HCT116 (cell line): Measurements from ENCODE around the gene KDM3B. TPM values are rescaled to one million over a fixed set of nuclear protein-coding genes. Genes with fewer than 3 reads are reported as not detected.

Experiments used
- ATAC-seq: fragments of 200-7000 bp; cut with Tn5 transposase; 2 replicates; pipeline ENCODE4 v1.9.1; 2020; ENCODE audit warnings: mild to moderate bottlenecking, moderate library complexity
- BruUV-seq: library from RNA; stranded (reverse); fragments of 400-500 nt; replicated peaks from 2 replicates; lab custom pipeline; 2021; lab: Mats Ljungman, UMichigan
- CTCF ChIA-PET: fragments of 300-600 bp; sonication (Branson Sonifier 250); formaldehyde crosslinking; loops from one replicate; lab custom pipeline; 2021; ENCODE audit warnings: antibody characterized with exemption; lab: Charles Lee
- POLR2A ChIA-PET: fragments of 300-600, 350-600 bp; sonication (Branson Sonifier 250); formaldehyde crosslinking; loops from one replicate; lab custom pipeline; 2021; ENCODE audit warnings: antibody characterized with exemption; lab: Charles Lee
- RAD21 ChIA-PET, 2 experiments: fragments of 300-600 bp; sonication (Branson Sonifier 250); formaldehyde crosslinking; loops; one replicate each; lab custom pipeline; 2023; ENCODE audit warnings: low total read pairs in 2 of 2; ENCODE audit not compliant: uncharacterized antibody in 2 of 2, unreplicated experiment in 2 of 2, low non-redundant PET in 1 of 2; lab: Charles Lee
- DNase-seq: peaks from one replicate; pipeline ENCODE4 v3.0.0-alpha.2; 2010; ENCODE audit warnings: low read depth, low spot score
- H2AFZ ChIP-seq: fragments of 200-600 bp; shearing (Covaris generic), sonication (generic); 2 replicates; pipeline ENCODE4 v1.6.1; 2017; ENCODE audit warnings: low read depth, mixed run types, mixed read lengths, antibody characterized with exemption, low read length; ENCODE audit not compliant: poor library complexity, severe bottlenecking
- H3K27ac ChIP-seq: 2 replicates; pipeline ENCODE4 v1.5.1; 2012; ENCODE audit warnings: low read depth, low read length
- H3K27me3 ChIP-seq: fragments of 200-600 bp; sonication (generic); 2 replicates; pipeline ENCODE4 v1.6.1; 2016; ENCODE audit warnings: mixed run types, low read length, mixed read lengths; ENCODE audit not compliant: insufficient read depth
- H3K36me3 ChIP-seq, 2 experiments: fragments of 200-500 bp in 1 of 2; fragments of 200-600 bp in 1 of 2; sonication (Bioruptor generic) in 1 of 2; sonication (generic) in 1 of 2; 2 replicates each; pipeline versions ENCODE4 v1.5.1 to v1.6.1; 2014 to 2016; ENCODE audit warnings: low read length in 2 of 2, inconsistent platforms in 1 of 2, mixed read lengths in 1 of 2, mixed run types in 1 of 2; ENCODE audit not compliant: insufficient read depth in 2 of 2, control insufficient read depth in 1 of 2
- H3K4me1 ChIP-seq, 2 experiments: fragments of 200-600 bp in 1 of 2; sonication (generic) in 1 of 2; 2 replicates each; pipeline versions ENCODE4 v1.5.1 to v1.6.1; 2012 to 2017; ENCODE audit warnings: low read length in 2 of 2, inconsistent platforms in 1 of 2, mild to moderate bottlenecking in 1 of 2, mixed read lengths in 1 of 2, mixed run types in 1 of 2, moderate library complexity in 1 of 2; ENCODE audit not compliant: insufficient read depth in 2 of 2, control insufficient read depth in 1 of 2
- H3K4me2 ChIP-seq: fragments of 200-600 bp; sonication (generic); 2 replicates; pipeline ENCODE4 v1.6.1; 2017; ENCODE audit warnings: mixed run types, low read length, mixed read lengths
- H3K4me3 ChIP-seq, 2 experiments: fragments of 200-600 bp in 1 of 2; sonication (generic) in 1 of 2; replicated peaks in 1 of 2; 2 replicates each; pipeline ENCODE4 v1.5.1; 2011 to 2016; ENCODE audit warnings: low read length in 2 of 2, control low read depth in 1 of 2, low read depth in 1 of 2, mild to moderate bottlenecking in 1 of 2, mixed read lengths in 1 of 2, mixed run types in 1 of 2
- H3K79me2 ChIP-seq: fragments of 200-600 bp; sonication (generic); 2 replicates; pipeline ENCODE4 v1.6.1; 2017; ENCODE audit warnings: mild to moderate bottlenecking, mixed run types, low read length, moderate library complexity, mixed read lengths; ENCODE audit not compliant: insufficient read depth
- H3K9ac ChIP-seq: fragments of 200-600 bp; sonication (generic); 2 replicates; pipeline ENCODE4 v1.6.1; 2016; ENCODE audit warnings: low read length, mixed read lengths
- H3K9me2 ChIP-seq: fragments of 200-600 bp; sonication (generic), shearing (Covaris generic); 2 replicates; pipeline ENCODE4 v1.6.1; 2017; ENCODE audit warnings: mixed run types, mild to moderate bottlenecking, moderate library complexity; ENCODE audit not compliant: insufficient read depth
- H3K9me3 ChIP-seq, 2 experiments: fragments of 200-500 bp in 1 of 2; fragments of 200-600 bp in 1 of 2; sonication (Bioruptor generic) in 1 of 2; sonication (generic) in 1 of 2; 2 replicates each; pipeline ENCODE4 v1.6.1; 2014 to 2017; ENCODE audit warnings: low read length in 2 of 2, mixed read lengths in 2 of 2, inconsistent platforms in 1 of 2, low read depth in 1 of 2, mild to moderate bottlenecking in 1 of 2, mixed run types in 1 of 2, moderate library complexity in 1 of 2; ENCODE audit not compliant: control insufficient read depth in 1 of 2, insufficient read depth in 1 of 2
- H4K20me1 ChIP-seq: fragments of 200-600 bp; sonication (generic), shearing (Covaris generic); 2 replicates; pipeline ENCODE4 v1.6.1; 2017; ENCODE audit warnings: mixed run types, mild to moderate bottlenecking, moderate library complexity; ENCODE audit not compliant: insufficient read depth
- CBX3 ChIP-seq: IDR thresholded peaks from 2 replicates; pipeline ENCODE4 v1.6.1; 2012; ENCODE audit warnings: low read depth
- CTCF ChIP-seq, 3 experiments: fragments of 200-600 bp in 1 of 3; sonication (generic) in 1 of 3; IDR thresholded peaks in 2 of 3; conservative IDR thresholded peaks in 1 of 3; 2 replicates each; pipeline ENCODE4 v1.5.1; 2012 to 2017; ENCODE audit warnings: low read depth in 2 of 3, low read length in 2 of 3, antibody characterized with exemption in 1 of 3, borderline replicate concordance in 1 of 3, control low read depth in 1 of 3, mild to moderate bottlenecking in 1 of 3, mixed read lengths in 1 of 3, mixed run types in 1 of 3, moderate library complexity in 1 of 3; ENCODE audit not compliant: insufficient read depth in 1 of 3
- EGR1 ChIP-seq: IDR thresholded peaks from 2 replicates; pipeline ENCODE4 v1.6.1; 2012; ENCODE audit warnings: low read depth
- EZH2phosphoT487 ChIP-seq: fragments of 200-600 bp; IDR thresholded peaks from 2 replicates; pipeline ENCODE4 v1.6.1; 2018; ENCODE audit warnings: antibody characterized with exemption, borderline replicate concordance
- JUND ChIP-seq: IDR thresholded peaks from 2 replicates; pipeline ENCODE4 v1.6.1; 2012
- POLR2A ChIP-seq: IDR thresholded peaks from 2 replicates; pipeline ENCODE4 v1.7.0; 2011; ENCODE audit warnings: borderline replicate concordance; ENCODE audit not compliant: insufficient read depth, insufficient read length; ENCODE audit errors: extremely low read depth
- POLR2AphosphoS5 ChIP-seq: IDR thresholded peaks from 2 replicates; pipeline ENCODE4 v1.6.1; 2011; ENCODE audit warnings: mild to moderate bottlenecking, low read depth, low read length, moderate library complexity
- SIN3A ChIP-seq: IDR thresholded peaks from 2 replicates; pipeline ENCODE4 v1.6.1; 2012; ENCODE audit warnings: low read depth
- YY1 ChIP-seq: IDR thresholded peaks from 2 replicates; pipeline ENCODE4 v1.6.1; 2011; ENCODE audit warnings: low read length, low read depth, moderate library complexity, mild to moderate bottlenecking; ENCODE audit not compliant: insufficient replicate concordance; ENCODE audit errors: extremely low read depth
- ZBTB33 ChIP-seq: IDR thresholded peaks from 2 replicates; pipeline ENCODE4 v1.6.1; 2011; ENCODE audit warnings: mild to moderate bottlenecking, low read length, moderate library complexity; ENCODE audit not compliant: insufficient replicate concordance; ENCODE audit errors: extremely low read depth
- ZNF274 ChIP-seq: fragments of 200-500 bp; sonication (Bioruptor generic); IDR thresholded peaks from 2 replicates; pipeline ENCODE4 v1.6.1; 2014; ENCODE audit warnings: mild to moderate bottlenecking, low read depth, low read length, inconsistent platforms
- intact Hi-C: fragments of 100-400 bp; cut with micrococcal nuclease; formaldehyde crosslinking; loops from 2 replicates; pipeline ENCODE4 v1.10.0; 2022
- total RNA-seq: library from RNA; stranded (reverse); gene quantifications from one replicate; pipeline ENCODE4 v1.2.1, GENCODE V29; 2021; ENCODE audit not compliant: unreplicated experiment

Gene KDM3B
- total RNA-seq, 1 experiment from 2014 or later = 65.1 TPM

DNA sequence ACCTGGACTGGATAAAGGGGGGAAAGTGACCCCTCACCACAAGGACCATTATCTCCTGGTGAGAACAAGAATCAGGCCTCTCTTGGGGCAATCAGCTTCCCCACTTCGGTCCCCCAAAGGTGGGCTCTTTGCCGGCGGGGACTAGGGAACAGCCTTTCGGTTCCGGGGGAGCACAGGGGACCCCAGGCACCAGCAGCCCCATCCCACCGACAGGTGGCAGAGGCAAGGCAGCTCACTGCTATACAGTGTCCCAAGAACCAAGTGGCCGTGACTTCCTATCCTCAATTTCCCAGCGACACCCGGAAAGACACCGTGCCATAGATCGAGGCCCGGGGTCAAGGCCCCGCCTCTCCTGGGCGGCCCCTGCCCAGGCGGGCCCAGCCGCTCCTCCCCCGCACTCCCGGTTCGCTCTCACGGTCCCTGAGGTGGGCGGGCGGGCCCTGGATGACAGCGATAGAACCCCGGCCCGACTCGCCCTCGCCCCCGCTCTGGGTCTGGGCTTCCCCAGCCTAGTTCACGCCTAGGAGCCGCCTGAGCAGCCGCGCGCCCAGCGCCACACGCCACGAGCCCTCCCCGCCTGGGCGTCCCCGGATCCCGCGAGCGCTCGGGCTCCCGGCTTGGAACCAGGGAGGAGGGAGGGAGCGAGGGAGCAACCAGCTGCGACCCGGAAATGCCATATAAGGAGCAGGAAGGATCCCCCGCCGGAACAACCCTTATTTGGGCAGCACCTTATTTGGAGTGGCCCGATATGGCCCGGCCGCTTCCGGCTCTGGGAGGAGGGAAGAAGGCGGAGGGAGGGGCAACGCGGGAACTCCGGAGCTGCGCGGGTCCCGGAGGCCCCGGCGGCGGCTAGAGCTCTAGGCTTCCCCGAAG, 112.1 kb downstream of the KDM3B start (continued):
- TF ChIP-seq CBX3 (no peak), POLR2A (peak; percentile 28), YY1 (no peak), JUND (no peak), ZNF274 (no peak), SIN3A (no peak)

DNA sequence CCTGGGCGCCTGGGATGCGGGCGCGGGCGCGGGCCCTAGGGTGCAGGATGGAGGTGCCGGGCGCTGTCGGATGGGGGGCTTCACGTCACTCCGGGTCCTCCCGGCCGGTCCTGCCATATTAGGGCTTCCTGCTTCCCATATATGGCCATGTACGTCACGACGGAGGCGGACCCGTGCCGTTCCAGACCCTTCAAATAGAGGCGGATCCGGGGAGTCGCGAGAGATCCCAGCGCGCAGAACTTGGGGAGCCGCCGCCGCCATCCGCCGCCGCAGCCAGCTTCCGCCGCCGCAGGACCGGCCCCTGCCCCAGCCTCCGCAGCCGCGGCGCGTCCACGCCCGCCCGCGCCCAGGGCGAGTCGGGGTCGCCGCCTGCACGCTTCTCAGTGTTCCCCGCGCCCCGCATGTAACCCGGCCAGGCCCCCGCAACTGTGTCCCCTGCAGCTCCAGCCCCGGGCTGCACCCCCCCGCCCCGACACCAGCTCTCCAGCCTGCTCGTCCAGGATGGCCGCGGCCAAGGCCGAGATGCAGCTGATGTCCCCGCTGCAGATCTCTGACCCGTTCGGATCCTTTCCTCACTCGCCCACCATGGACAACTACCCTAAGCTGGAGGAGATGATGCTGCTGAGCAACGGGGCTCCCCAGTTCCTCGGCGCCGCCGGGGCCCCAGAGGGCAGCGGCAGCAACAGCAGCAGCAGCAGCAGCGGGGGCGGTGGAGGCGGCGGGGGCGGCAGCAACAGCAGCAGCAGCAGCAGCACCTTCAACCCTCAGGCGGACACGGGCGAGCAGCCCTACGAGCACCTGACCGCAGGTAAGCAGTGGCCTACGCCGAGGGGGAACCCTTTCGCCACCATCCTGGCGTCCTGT, 113.0 kb downstream of the KDM3B start, which contains the start of gene EGR1:
EGR1 (plus strand) TSS at position 219 of the 864 bp plus-strand sequence; CDS start at position 502, 283 bp downstream.
- Histone ChIP-seq H3K79me2 (peaks cover 31% of the 10 kb centered on the region), H3K9me2 (no peaks in the 10 kb centered on the region), H3K4me2 (peak within 1 kb of the TSS; percentile 100), H3K4me1 (peaks cover 0 to 40% of the 10 kb centered on the region in 2 experiments; a peak in 3 of 4 replicates), H2AFZ (peak within 1 kb of the TSS; percentile 77), H3K9ac (peak within 1 kb of the TSS; percentile 93), H4K20me1 (no peaks in the 10 kb centered on the region; the same call in 1 of the 2 replicates), H3K4me3 (peak within 1 kb of the TSS; percentile 53 to 82), H3K36me3 (peaks cover 4 to 22% of the 10 kb centered on the region in 2 experiments), H3K27me3 (no peaks in the 10 kb centered on the region), H3K9me3 (no peaks in the 10 kb centered on the region), H3K27ac (peak within 1 kb of the TSS; percentile 88)
- DNase-seq = peak; percentile 85
- POLR2A ChIA-PET = interaction anchor here (0.6 to 3.1 kb wide), 15 partner anchors 10 to 807 kb away, joined by 3 to 16 read pairs (median 5); partner anchors contain the start of genes ETF1 and HSPA9
- TF ChIP-seq EZH2phosphoT487 = no peak
- TF ChIP-seq CTCF (IDR thresholded peaks at IDR 0.05 in 2 of 3, conservative IDR thresholded peaks at IDR 0.05 in 1 of 3; ENCODE audit: borderline replicate concordance in 1 of 3, insufficient read depth in 1 of 3, low read depth in 2 of 3, low read length in 2 of 3) = no peak
- TF ChIP-seq POLR2AphosphoS5 = peak; percentile 99
- peak; percentile 90 for TF ChIP-seq POLR2A
- peak; percentile 38 for TF ChIP-seq ZBTB33
- TF ChIP-seq EGR1 = no peak
- BruUV-seq = no TSS peak
- peak; percentile 68 for ATAC-seq
- CTCF ChIA-PET = interaction anchor here (1.0 to 3.4 kb wide), 6 partner anchors 11 to 287 kb away, joined by 3 to 48 read pairs (median 6); partner anchors contain the start of genes BRD8, ETF1 and KIF20A
- intact Hi-C loops = loop anchor here (1.0 kb wide), 1 partner anchor 78 kb away; the partner anchor contains the start of gene ETF1
- RAD21 ChIA-PET = no interaction called here
